ENCODE results near the gene TNS4.

The TNS4 gene

DNA sequence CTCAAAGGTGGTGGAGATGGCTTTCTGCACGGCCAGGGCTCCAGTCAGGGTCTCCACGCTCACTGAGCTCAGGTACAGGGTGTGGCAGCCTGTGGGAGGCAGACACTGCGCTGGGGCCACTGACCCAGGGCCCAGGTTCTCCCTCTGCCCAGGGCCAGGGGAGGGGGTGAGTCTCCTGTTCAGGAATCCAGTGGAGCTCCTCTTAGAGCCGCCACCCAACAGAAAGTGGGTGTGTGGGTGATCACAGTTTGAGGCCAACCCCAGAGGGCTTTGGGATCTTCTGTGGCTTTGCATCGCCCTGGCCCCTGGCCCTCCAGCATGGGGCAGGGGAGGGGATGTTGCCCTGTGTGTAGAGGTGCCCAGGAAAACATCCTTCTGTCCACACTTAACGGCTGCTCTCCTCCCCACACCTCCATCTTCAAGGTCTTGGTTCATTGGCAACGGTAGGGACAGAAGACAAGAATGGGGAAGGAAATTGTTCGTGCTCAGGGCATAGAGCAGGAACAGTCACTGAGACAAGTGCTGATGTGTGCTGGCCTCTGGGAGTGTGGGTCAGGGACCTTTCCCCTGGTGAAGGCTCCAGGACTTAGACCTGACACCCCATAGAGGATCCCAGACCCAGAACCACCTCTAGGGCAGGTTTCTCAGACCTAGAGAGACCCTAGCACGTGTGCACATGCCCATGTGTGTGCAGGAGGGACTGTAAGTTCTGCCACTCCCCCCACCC is 21.5 kb downstream of the TNS4 start:
- peak; percentile 43 for DNase-seq (ENCODE audit: low read depth)
- TF ChIP-seq, protein P1, sequence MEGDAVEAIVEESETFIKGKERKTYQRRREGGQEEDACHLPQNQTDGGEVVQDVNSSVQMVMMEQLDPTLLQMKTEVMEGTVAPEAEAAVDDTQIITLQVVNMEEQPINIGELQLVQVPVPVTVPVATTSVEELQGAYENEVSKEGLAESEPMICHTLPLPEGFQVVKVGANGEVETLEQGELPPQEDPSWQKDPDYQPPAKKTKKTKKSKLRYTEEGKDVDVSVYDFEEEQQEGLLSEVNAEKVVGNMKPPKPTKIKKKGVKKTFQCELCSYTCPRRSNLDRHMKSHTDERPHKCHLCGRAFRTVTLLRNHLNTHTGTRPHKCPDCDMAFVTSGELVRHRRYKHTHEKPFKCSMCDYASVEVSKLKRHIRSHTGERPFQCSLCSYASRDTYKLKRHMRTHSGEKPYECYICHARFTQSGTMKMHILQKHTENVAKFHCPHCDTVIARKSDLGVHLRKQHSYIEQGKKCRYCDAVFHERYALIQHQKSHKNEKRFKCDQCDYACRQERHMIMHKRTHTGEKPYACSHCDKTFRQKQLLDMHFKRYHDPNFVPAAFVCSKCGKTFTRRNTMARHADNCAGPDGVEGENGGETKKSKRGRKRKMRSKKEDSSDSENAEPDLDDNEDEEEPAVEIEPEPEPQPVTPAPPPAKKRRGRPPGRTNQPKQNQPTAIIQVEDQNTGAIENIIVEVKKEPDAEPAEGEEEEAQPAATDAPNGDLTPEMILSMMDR (IDR thresholded peaks at IDR 0.05; ENCODE audit: insufficient read depth, low read depth, low read length, missing control alignments) = no peak
- H3K4me3 ChIP-seq (ENCODE audit: low read length) = no peak overlapping the region

DNA sequence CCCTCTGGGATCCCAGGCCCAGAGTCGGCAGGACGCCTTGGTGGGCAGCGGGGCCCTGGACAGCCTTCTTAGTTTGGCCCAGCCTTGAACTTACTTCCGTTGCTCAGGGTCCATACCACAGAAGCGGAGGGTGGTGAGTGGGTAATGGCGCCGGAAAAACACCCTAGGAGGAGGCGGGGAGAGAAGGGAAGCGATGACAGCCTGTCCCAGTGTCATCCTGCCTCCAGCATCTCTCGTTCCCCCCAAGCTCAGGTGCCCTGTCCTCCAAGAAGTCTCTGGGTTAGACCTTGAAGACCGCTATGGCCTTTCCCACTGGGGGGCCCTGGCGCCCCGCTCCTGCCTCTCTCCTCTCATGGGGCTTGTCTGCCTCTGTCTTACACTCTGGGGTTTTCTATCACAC is 22.9 kb downstream of the TNS4 start:
- DNase-seq (ENCODE audit: low read depth) = no peak
- no peak overlapping the region for H3K4me3 ChIP-seq (ENCODE audit: low read length)
- TF ChIP-seq, protein P1 (IDR thresholded peaks at IDR 0.05; ENCODE audit: insufficient read depth, low read depth, low read length, missing control alignments) = no peak

DNA sequence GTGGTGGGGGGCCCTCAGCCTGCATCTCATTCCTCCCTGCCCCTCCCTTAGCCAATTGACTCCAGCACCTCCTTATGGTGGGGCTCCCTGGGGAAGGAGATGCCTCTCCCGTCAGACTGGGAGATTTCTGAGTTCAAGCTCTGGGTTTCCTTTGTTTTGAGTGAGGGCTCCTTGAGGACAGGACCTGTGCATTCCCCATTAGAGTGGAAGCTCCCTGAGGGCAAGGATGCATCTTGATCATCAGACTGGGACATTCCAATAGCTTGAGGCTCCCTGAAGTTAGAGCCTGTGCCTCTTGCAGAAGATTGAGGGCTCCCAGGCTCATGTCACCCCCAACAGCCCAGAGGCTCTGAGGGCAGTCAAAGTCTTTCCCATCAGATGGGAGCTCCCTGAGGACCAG is 23.6 kb downstream of the TNS4 start:
- TF ChIP-seq, protein P1 (IDR thresholded peaks at IDR 0.05; ENCODE audit: insufficient read depth, low read depth, low read length, missing control alignments) = no peak
- peak; percentile 63 for DNase-seq (ENCODE audit: low read depth)
- no peak overlapping the region for H3K4me3 ChIP-seq (ENCODE audit: low read length)

DNA sequence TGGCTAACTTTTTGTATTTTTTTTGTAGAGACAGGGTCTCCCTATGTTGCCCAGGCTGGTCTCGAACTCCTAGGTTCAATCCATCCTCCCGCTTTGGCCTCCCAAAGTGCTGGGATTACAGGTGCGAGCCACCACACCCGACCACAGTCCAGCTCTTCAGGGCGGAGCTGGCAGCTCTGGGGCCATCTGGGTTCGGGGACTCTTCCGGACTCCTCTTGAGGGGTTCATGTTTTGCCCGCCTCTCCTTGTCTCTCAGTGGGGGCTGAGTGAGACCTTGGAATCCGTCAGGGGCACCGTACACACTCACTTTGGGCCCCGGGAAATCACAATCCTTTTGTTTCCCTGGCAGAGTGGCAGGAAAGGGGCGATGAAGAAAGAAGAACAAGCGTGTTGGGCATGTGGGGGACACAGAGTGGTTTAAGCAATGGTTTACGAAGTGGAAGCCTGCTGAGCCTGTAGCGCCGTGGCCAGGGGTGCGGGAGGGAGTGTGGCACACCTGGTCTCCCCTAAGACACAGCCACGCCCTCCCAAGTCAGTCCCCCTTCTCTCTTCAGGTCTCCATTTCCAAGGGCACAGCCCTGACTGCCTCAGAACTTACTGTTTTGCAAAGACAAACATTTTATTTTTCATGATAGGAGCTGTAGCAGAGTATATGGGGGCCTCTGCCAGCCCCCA is 26.1 kb downstream of the TNS4 start:
- TF ChIP-seq, protein P1 (IDR thresholded peaks at IDR 0.05; ENCODE audit: insufficient read depth, low read depth, low read length, missing control alignments) = no peak
- DNase-seq (ENCODE audit: low read depth) = peak; percentile 69
- no peak overlapping the region for H3K4me3 ChIP-seq (ENCODE audit: low read length)

DNA sequence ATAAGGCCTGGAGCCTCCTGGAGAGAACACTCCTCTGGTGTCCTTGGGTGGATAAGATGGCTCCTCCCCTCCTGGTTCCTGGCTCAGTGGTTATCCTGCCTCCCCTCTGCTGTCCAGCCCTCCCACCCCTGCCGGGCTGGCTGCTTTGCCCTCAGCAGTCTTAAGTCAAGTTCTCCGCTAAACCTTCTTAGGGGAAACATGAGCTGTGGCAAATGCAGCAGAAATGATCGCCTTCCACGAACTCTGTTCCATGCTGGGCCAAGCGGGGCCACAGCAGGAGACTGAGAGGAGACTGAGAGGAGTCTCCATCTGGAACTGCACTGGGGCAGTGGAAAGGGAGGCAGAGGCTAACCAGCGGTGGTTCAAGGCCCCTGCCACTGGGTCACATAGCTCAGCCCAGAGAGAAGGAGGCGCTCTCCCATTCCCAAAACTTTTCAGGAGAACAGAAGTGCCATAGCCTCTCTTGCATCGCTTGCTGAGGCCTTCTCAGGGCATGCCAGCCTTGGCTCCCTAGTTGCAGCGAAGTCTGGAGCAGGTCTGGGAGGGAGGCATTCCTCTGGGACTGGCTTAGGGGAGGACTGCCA is 26.9 kb downstream of the TNS4 start:
- peak; percentile 82 for DNase-seq (ENCODE audit: low read depth)
- TF ChIP-seq, protein P1 (IDR thresholded peaks at IDR 0.05; ENCODE audit: insufficient read depth, low read depth, low read length, missing control alignments) = no peak
- H3K4me3 ChIP-seq (ENCODE audit: low read length) = no peak overlapping the region

DNA sequence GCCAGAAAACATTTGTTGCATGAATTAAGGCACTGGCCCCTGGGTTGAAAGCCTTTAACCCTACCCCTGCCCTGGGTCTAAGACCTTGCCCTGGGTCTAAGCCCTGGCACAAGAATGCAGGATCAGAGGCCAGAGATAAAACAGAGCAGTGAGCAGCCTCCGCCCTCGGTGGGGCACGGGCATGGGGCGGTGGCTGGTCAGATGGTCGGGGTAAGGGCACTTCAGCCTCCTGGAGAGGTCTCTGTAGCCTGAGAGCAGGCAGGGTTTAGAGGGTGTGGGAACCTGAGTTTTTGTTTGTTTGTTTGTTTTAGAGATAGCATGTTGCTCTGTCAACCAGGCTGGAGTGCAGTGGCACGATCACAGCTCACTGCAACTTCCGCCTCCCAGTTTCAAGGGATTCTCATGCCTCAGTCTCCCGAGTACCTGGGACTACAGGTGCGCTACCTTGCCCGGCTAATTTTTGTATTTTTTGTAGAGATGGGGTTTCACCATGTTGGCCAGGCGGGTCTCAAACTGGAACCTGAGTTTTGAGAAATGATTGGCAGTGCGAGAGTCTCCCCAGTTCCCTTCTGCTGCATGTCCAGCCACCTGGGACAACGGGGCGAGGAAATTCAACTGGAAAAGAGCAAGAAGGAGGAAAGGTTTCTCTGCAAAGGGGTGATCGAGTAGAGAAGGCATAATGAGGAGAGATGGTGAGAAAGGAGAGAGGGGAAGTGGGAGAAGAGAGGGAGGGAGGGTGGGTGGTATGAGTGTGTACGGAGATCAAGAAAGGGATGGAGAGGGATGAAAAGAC is 27.7 kb downstream of the TNS4 start:
- TF ChIP-seq, protein P1 (IDR thresholded peaks at IDR 0.05; ENCODE audit: insufficient read depth, low read depth, low read length, missing control alignments) = no peak
- DNase-seq (ENCODE audit: low read depth) = peak; percentile 73
- no peak overlapping the region for H3K4me3 ChIP-seq (ENCODE audit: low read length)

Measured in epithelial cell of esophagus (primary cell).